ENCODE measurements around the gene POLR2E. TPM values are rescaled to one million over a fixed set of nuclear protein-coding genes. Genes with fewer than 3 reads are reported as not detected.

POLR2E gene
- total and polyA plus RNA-seq, 2 experiments from 2014 or later, result 257 to 286 TPM

GRCh38 chr19:1084024-1084868, 10.9 kb downstream of the POLR2E start:
- Histone ChIP-seq H3K27ac (ENCODE audit: low read depth) (no peak overlapping the region), H3K4me3 (no peak overlapping the region), H3K4me2 (no peak overlapping the region), H3F3A (replicated peaks; ENCODE audit: low read depth) (peaks cover 37% of the 10 kb centered on the region; the same call in 1 of the 2 replicates), H2AFZ (no peak overlapping the region), H3K36me3 (ENCODE audit: insufficient read depth) (no peaks in the 10 kb centered on the region; the same call in 1 of the 2 replicates), H3K4me1 (ENCODE audit: insufficient read depth) (no peaks in the 10 kb centered on the region; the same call in 1 of the 2 replicates), H3K27me3 (ENCODE audit: insufficient read depth) (no peaks in the 10 kb centered on the region), H3K79me2 (replicated peaks; ENCODE audit: insufficient read depth) (no peaks in the 10 kb centered on the region), H4K20me1 (replicated peaks; ENCODE audit: insufficient read depth) (peaks cover 3% of the 10 kb centered on the region; the same call in 1 of the 2 replicates), H3K9me2 (ENCODE audit: insufficient read depth) (no peaks in the 10 kb centered on the region)
- no peaks in the 10 kb centered on the region; the same call in 2 of the 3 replicates for H3K9me3 Mint-ChIP-seq
- H3K27me3 Mint-ChIP-seq (ENCODE audit: insufficient read depth, low read depth, poor library complexity), result peaks cover 21% of the 10 kb centered on the region
- no peak for DNase-seq (ENCODE audit: low spot score)
- no peaks in the 10 kb centered on the region for H3K4me1 Mint-ChIP-seq
- no peak overlapping the region for H3K27ac Mint-ChIP-seq
- no peak overlapping the region for H3K4me3 Mint-ChIP-seq
- TF ChIP-seq ETS1 (IDR thresholded peaks at IDR 0.05), result no peak
- TF ChIP-seq POLR2AphosphoS5 (IDR thresholded peaks at IDR 0.05; ENCODE audit: low read depth), result peak; percentile 15; the same call in 1 of the 2 replicates
- ATAC-seq, result no peak
- H3K36me3 Mint-ChIP-seq (ENCODE audit: low read depth), result peaks cover 53% of the 10 kb centered on the region

- ATAC-seq (no peak; the same call in 2 of the 3 replicates), DNase-seq (ENCODE audit: low spot score) (no peak)
- Histone ChIP-seq H3K4me1 (ENCODE audit: insufficient read depth) (no peaks in the 10 kb centered on the region; the same call in 1 of the 2 replicates), H3K36me3 (ENCODE audit: insufficient read depth) (no peaks in the 10 kb centered on the region; the same call in 1 of the 2 replicates), H4K20me1 (replicated peaks; ENCODE audit: insufficient read depth) (peaks cover 3% of the 10 kb centered on the region; the same call in 1 of the 2 replicates), H3K79me2 (replicated peaks; ENCODE audit: insufficient read depth) (no peaks in the 10 kb centered on the region), H3K27ac (ENCODE audit: low read depth) (peak overlapping the region; percentile 39; the same call in 1 of the 2 replicates), H3K27me3 (ENCODE audit: insufficient read depth) (no peaks in the 10 kb centered on the region), H3K9me2 (ENCODE audit: insufficient read depth) (no peaks in the 10 kb centered on the region), H3K4me3 (peak overlapping the region; percentile 55; the same call in 1 of the 2 replicates), H3F3A (replicated peaks; ENCODE audit: low read depth) (peaks cover 30% of the 10 kb centered on the region; the same call in 1 of the 2 replicates), H2AFZ (no peak overlapping the region), H3K4me2 (peak overlapping the region; percentile 80)
- Mint-ChIP-seq H3K4me3 (no peak overlapping the region), H3K4me1 (no peaks in the 10 kb centered on the region), H3K36me3 (ENCODE audit: low read depth) (peaks cover 52% of the 10 kb centered on the region), H3K9me3 (no peaks in the 10 kb centered on the region; the same call in 2 of the 3 replicates), H3K27ac (peak overlapping the region; percentile 92; the same call in 1 of the 2 replicates), H3K27me3 (ENCODE audit: insufficient read depth, low read depth, poor library complexity) (peaks cover 24% of the 10 kb centered on the region)
- no peak for TF ChIP-seq EZH2 (IDR thresholded peaks at IDR 0.05; ENCODE audit: low read depth, unreplicated experiment)
Measured at GRCh38 chr19:1082928-1083816, 12.0 kb downstream of the POLR2E start.
